ENCODE measurements around the gene PSMF1.

DNA sequence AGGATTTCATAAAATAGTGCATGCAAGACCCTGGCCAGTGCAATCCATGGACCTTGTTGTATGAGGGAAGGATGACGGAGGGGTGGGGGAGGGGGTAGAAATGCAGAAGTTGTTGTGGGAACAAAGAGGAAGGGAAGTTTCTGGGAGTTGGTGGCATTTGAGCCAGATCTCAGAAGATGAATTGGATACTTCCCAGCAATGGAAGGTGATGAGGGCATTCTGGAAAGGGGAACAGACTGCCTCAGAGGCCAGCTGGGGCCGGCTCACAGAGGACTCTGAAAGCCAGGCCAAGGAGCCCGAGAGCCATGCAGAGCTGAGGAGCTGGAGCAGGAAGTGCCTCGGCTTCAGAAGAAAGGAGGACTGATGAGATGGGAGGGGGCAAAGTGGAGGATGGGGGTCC, 63.7 kb downstream of the PSMF1 start:
- no peak for TF ChIP-seq DPF2 (IDR thresholded peaks at IDR 0.05)
- TF ChIP-seq, protein P1, sequence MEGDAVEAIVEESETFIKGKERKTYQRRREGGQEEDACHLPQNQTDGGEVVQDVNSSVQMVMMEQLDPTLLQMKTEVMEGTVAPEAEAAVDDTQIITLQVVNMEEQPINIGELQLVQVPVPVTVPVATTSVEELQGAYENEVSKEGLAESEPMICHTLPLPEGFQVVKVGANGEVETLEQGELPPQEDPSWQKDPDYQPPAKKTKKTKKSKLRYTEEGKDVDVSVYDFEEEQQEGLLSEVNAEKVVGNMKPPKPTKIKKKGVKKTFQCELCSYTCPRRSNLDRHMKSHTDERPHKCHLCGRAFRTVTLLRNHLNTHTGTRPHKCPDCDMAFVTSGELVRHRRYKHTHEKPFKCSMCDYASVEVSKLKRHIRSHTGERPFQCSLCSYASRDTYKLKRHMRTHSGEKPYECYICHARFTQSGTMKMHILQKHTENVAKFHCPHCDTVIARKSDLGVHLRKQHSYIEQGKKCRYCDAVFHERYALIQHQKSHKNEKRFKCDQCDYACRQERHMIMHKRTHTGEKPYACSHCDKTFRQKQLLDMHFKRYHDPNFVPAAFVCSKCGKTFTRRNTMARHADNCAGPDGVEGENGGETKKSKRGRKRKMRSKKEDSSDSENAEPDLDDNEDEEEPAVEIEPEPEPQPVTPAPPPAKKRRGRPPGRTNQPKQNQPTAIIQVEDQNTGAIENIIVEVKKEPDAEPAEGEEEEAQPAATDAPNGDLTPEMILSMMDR (IDR thresholded peaks at IDR 0.05 in 2 of 3, conservative IDR thresholded peaks at IDR 0.05 in 1 of 3; ENCODE audit: insufficient read depth in 2 of 3, low read depth in 1 of 3, low read length in 3 of 3) = no peak
- TF ChIP-seq ARNT (IDR thresholded peaks at IDR 0.05) = no peak
- TF ChIP-seq SUPT5H (IDR thresholded peaks at IDR 0.05) = no peak
- no peak for TF ChIP-seq CBX2 (IDR thresholded peaks at IDR 0.05; ENCODE audit: insufficient read depth, low read length, poor library complexity, severe bottlenecking)
- TF ChIP-seq EZH2 (IDR thresholded peaks at IDR 0.05; ENCODE audit: borderline replicate concordance, low read depth, low read length) = no peak
- TF ChIP-seq TAF1 (IDR thresholded peaks at IDR 0.05; ENCODE audit: control insufficient read depth, extremely low read depth, insufficient read depth, low read length, severe bottlenecking) = no peak
- no peak for TF ChIP-seq POLR2A (conservative IDR thresholded peaks at IDR 0.05)
- TF ChIP-seq, protein P2, sequence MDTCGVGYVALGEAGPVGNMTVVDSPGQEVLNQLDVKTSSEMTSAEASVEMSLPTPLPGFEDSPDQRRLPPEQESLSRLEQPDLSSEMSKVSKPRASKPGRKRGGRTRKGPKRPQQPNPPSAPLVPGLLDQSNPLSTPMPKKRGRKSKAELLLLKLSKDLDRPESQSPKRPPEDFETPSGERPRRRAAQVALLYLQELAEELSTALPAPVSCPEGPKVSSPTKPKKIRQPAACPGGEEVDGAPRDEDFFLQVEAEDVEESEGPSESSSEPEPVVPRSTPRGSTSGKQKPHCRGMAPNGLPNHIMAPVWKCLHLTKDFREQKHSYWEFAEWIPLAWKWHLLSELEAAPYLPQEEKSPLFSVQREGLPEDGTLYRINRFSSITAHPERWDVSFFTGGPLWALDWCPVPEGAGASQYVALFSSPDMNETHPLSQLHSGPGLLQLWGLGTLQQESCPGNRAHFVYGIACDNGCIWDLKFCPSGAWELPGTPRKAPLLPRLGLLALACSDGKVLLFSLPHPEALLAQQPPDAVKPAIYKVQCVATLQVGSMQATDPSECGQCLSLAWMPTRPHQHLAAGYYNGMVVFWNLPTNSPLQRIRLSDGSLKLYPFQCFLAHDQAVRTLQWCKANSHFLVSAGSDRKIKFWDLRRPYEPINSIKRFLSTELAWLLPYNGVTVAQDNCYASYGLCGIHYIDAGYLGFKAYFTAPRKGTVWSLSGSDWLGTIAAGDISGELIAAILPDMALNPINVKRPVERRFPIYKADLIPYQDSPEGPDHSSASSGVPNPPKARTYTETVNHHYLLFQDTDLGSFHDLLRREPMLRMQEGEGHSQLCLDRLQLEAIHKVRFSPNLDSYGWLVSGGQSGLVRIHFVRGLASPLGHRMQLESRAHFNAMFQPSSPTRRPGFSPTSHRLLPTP (IDR thresholded peaks at IDR 0.05; ENCODE audit: borderline replicate concordance, extremely low read depth, insufficient read length) = no peak
